Neural progenitor cell (in vitro differentiated cells): ENCODE data around the gene JOSD2. TPM values are rescaled to one million over a fixed set of nuclear protein-coding genes. Genes with fewer than 3 reads are reported as not detected.
A peak's percentile ranks its signal among the peaks of the same experiment; 100 is the strongest.

ENCODE experiments used
- DNase-seq: peaks from one replicate; pipeline ENCODE4 v3.0.0-alpha.2; 2016; ENCODE audit warnings: low spot score
- H2AFZ ChIP-seq: fragments of 200-600 bp; sonication (generic); replicated peaks from 2 replicates; pipeline ENCODE4 v1.6.1; 2016; ENCODE audit warnings: antibody characterized with exemption
- H3F3A ChIP-seq: fragments of 200-600 bp; sonication (generic); 2 replicates; pipeline ENCODE4 v1.6.1; 2016; ENCODE audit warnings: antibody characterized with exemption, low read depth
- H3K27ac ChIP-seq: fragments of 200-600 bp; sonication (generic); 2 replicates; pipeline ENCODE4 v1.5.1; 2016; ENCODE audit warnings: mild to moderate bottlenecking
- H3K27me3 ChIP-seq: fragments of 200-600 bp; sonication (generic); 2 replicates; pipeline ENCODE4 v1.6.1; 2016; ENCODE audit warnings: mild to moderate bottlenecking, moderate library complexity
- H3K36me3 ChIP-seq: fragments of 200-600 bp; sonication (generic); 2 replicates; pipeline ENCODE4 v1.5.1; 2016
- H3K4me1 ChIP-seq: fragments of 200-600 bp; sonication (generic); 2 replicates; pipeline ENCODE4 v1.6.1; 2016; ENCODE audit warnings: mixed run types
- H3K4me2 ChIP-seq: fragments of 200-600 bp; sonication (generic); 2 replicates; pipeline ENCODE4 v1.6.1; 2016
- H3K4me3 ChIP-seq: fragments of 200-600 bp; sonication (generic); 2 replicates; pipeline ENCODE4 v1.5.1; 2016
- H3K79me2 ChIP-seq: fragments of 200-600 bp; sonication (generic); 2 replicates; pipeline ENCODE4 v1.6.1; 2016; ENCODE audit warnings: low read depth
- H3K9ac ChIP-seq: fragments of 200-600 bp; sonication (generic); 2 replicates; pipeline ENCODE4 v1.6.1; 2016
- H3K9me3 ChIP-seq: fragments of 200-600 bp; sonication (generic); 2 replicates; pipeline ENCODE4 v1.5.1; 2016; ENCODE audit warnings: low read depth
- H4K20me1 ChIP-seq: fragments of 200-600 bp; sonication (generic); 2 replicates; pipeline ENCODE4 v1.6.1; 2016; ENCODE audit warnings: low read depth
- H3K27ac Mint-ChIP-seq: 3 replicates; pipeline ENCODE4 v1.8.0; 2021; ENCODE audit warnings: mixed read lengths
- H3K27me3 Mint-ChIP-seq: 2 replicates; pipeline ENCODE4 v1.8.0; 2022; ENCODE audit warnings: low read depth, mild to moderate bottlenecking, inconsistent platforms, moderate library complexity, mixed read lengths; ENCODE audit not compliant: insufficient read depth
- H3K36me3 Mint-ChIP-seq: 3 replicates; pipeline ENCODE4 v1.8.0; 2021; ENCODE audit warnings: mixed read lengths
- H3K4me1 Mint-ChIP-seq: 3 replicates; pipeline ENCODE4 v1.8.0; 2021; ENCODE audit warnings: mixed read lengths
- H3K4me3 Mint-ChIP-seq: 3 replicates; pipeline ENCODE4 v1.8.0; 2021; ENCODE audit warnings: mild to moderate bottlenecking, moderate library complexity, mixed read lengths
- H3K9me3 Mint-ChIP-seq: 3 replicates; pipeline ENCODE4 v1.8.0; 2020; ENCODE audit warnings: mixed read lengths
- CTCF ChIP-seq: fragments of 200-600 bp; sonication (generic); IDR thresholded peaks from 2 replicates; pipeline ENCODE4 v1.5.1; 2017; ENCODE audit warnings: antibody characterized with exemption, mild to moderate bottlenecking
- EZH2 ChIP-seq: fragments of 200-600 bp; sonication (generic); IDR thresholded peaks from 2 replicates; pipeline ENCODE4 v1.6.1; 2017; ENCODE audit warnings: antibody characterized with exemption, mild to moderate bottlenecking, moderate library complexity
- EZH2phosphoT487 ChIP-seq: fragments of 200-600 bp; sonication (generic); IDR thresholded peaks from 2 replicates; pipeline ENCODE4 v1.6.1; 2017; ENCODE audit warnings: antibody characterized with exemption
- total RNA-seq: library from RNA; depleted of rRNA; stranded (reverse); fragments of >200 nt; gene quantifications from 2 replicates; pipeline ENCODE4 v1.2.3, GENCODE V29; 2015; ENCODE audit warnings: low replicate concordance

JOSD2 gene
- total RNA-seq, 1 donor from 2014 or later, result 1.7 TPM

GRCh38 chr19:50478901-50479715 is 31.9 kb downstream of the JOSD2 start:
- peaks cover 23% of the 10 kb centered on the region for H3K36me3 Mint-ChIP-seq
- Histone ChIP-seq H3F3A (peaks cover 18% of the 10 kb centered on the region), H4K20me1 (peaks cover 14% of the 10 kb centered on the region), H3K27ac (no peak overlapping the region), H3K4me3 (no peak overlapping the region), H3K9ac (no peak overlapping the region), H3K79me2 (peaks cover 32% of the 10 kb centered on the region), H3K4me1 (peaks cover 4% of the 10 kb centered on the region), H3K9me3 (no peaks in the 10 kb centered on the region), H3K4me2 (no peak overlapping the region), H2AFZ (no peak overlapping the region), H3K27me3 (no peaks in the 10 kb centered on the region), H3K36me3 (no peaks in the 10 kb centered on the region)
- peaks cover 19% of the 10 kb centered on the region for H3K9me3 Mint-ChIP-seq
- H3K4me1 Mint-ChIP-seq, result peaks cover 12% of the 10 kb centered on the region
- H3K27me3 Mint-ChIP-seq, result peaks cover 9% of the 10 kb centered on the region
- no peak overlapping the region for H3K27ac Mint-ChIP-seq
- peak; percentile 59 for DNase-seq
- peak overlapping the region; percentile 74 for H3K4me3 Mint-ChIP-seq
- TF ChIP-seq EZH2phosphoT487 (no peak), CTCF (peak; percentile 53)

- Histone ChIP-seq H4K20me1 (peaks cover 14% of the 10 kb centered on the region), H3K4me3 (peak overlapping the region; percentile 69), H3K9ac (no peak overlapping the region), H3K9me3 (no peaks in the 10 kb centered on the region), H3K36me3 (no peaks in the 10 kb centered on the region), H3K4me2 (peak overlapping the region; percentile 84), H2AFZ (no peak overlapping the region), H3K4me1 (peaks cover 4% of the 10 kb centered on the region), H3K27me3 (no peaks in the 10 kb centered on the region), H3K79me2 (peaks cover 32% of the 10 kb centered on the region), H3F3A (peaks cover 18% of the 10 kb centered on the region), H3K27ac (no peak overlapping the region)
- no peak for TF ChIP-seq CTCF
- no peak for TF ChIP-seq EZH2
- no peak for TF ChIP-seq EZH2phosphoT487
- no peak overlapping the region for H3K27ac Mint-ChIP-seq
- peaks cover 17% of the 10 kb centered on the region for H3K36me3 Mint-ChIP-seq
- peaks cover 19% of the 10 kb centered on the region for H3K9me3 Mint-ChIP-seq
- H3K27me3 Mint-ChIP-seq, result peaks cover 9% of the 10 kb centered on the region
- H3K4me3 Mint-ChIP-seq, result peak overlapping the region; percentile 98
- DNase-seq, result no peak
- H3K4me1 Mint-ChIP-seq, result peaks cover 12% of the 10 kb centered on the region
Measured at GRCh38 chr19:50477751-50478515, 33.1 kb downstream of the JOSD2 start.

GRCh38 chr19:50476907-50477238 is 34.1 kb downstream of the JOSD2 start:
- H3K9me3 ChIP-seq, result no peaks in the 10 kb centered on the region
- peak overlapping the region; percentile 68 for H3K9ac ChIP-seq
- peak overlapping the region; percentile 98 for H3K4me3 Mint-ChIP-seq
- peaks cover 19% of the 10 kb centered on the region for H3K9me3 Mint-ChIP-seq
- peaks cover 12% of the 10 kb centered on the region for H3K4me1 Mint-ChIP-seq
- peak overlapping the region; percentile 69 for H3K4me3 ChIP-seq
- H2AFZ ChIP-seq, result peak overlapping the region; percentile 71
- no peaks in the 10 kb centered on the region for H3K27me3 ChIP-seq
- peaks cover 32% of the 10 kb centered on the region for H3K79me2 ChIP-seq
- no peak for DNase-seq
- peaks cover 26% of the 10 kb centered on the region for H3F3A ChIP-seq
- peak overlapping the region; percentile 89 for H3K27ac Mint-ChIP-seq
- peaks cover 14% of the 10 kb centered on the region for H4K20me1 ChIP-seq
- H3K27me3 Mint-ChIP-seq, result peaks cover 12% of the 10 kb centered on the region
- H3K36me3 Mint-ChIP-seq, result peaks cover 16% of the 10 kb centered on the region
- H3K4me2 ChIP-seq, result peak overlapping the region; percentile 84
- no peaks in the 10 kb centered on the region for H3K36me3 ChIP-seq
- H3K4me1 ChIP-seq, result peaks cover 4% of the 10 kb centered on the region
- TF ChIP-seq CTCF, result no peak
- no peak for TF ChIP-seq EZH2
- TF ChIP-seq EZH2phosphoT487, result no peak
- H3K27ac ChIP-seq, result peak overlapping the region; percentile 80
